NCI-H748 (cell line): Measurements from ENCODE around the gene RNF123.

Source experiments
- DNase-seq: peaks from one replicate; lab custom pipeline; 2025; ENCODE audit not compliant: unreplicated experiment; lab: John Stamatoyannopoulos, UW

The RNF123 gene

GRCh38 chr3:49689046-49689907, at the start of gene RNF123, which contains the start of gene MST1:
Gene RNF123 (plus strand): TSS chr3:49689557. CDS start chr3:49691166, 1,609 bp downstream.
Gene MST1 (minus strand): TSS chr3:49689474. CDS start chr3:49688691, 783 bp downstream.
- DNase-seq = no peak

GRCh38 chr3:49641292-49641691, 48.1 kb upstream of the RNF123 start:
- DNase-seq = no peak

DNA sequence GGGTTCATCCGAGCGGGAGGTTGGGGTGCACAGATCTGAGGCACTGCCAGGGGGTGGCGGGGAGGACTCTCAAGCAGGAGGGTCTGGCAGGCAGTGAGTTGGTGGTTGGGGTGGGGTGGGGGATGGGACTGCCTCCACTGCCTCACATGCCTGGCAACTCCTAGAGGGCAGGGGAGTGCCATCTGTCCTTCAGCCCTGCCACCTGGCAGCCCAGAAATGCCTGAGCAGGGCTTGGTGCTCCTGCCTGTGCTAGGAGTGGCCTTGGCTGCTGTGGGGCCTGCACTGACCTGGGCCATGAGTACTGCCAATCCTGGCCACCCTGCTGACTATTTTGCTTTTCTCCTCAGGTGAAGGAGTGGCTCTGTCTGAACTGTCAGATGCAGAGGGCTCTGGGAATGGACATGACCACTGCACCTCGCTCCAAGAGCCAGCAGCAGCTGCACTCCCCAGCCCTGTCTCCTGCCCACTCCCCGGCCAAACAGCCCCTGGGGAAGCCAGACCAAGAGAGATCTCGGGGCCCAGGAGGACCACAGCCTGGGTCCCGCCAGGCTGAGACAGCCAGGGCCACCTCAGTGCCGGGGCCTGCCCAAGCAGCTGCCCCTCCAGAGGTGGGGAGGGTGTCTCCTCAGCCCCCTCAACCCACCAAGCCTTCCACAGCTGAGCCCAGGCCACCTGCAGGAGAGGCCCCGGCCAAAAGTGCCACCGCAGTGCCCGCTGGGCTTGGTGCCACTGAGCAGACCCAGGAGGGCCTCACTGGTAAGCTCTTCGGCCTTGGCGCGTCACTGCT, 47.2 kb upstream of the RNF123 start:
- DNase-seq = no peak

DNA sequence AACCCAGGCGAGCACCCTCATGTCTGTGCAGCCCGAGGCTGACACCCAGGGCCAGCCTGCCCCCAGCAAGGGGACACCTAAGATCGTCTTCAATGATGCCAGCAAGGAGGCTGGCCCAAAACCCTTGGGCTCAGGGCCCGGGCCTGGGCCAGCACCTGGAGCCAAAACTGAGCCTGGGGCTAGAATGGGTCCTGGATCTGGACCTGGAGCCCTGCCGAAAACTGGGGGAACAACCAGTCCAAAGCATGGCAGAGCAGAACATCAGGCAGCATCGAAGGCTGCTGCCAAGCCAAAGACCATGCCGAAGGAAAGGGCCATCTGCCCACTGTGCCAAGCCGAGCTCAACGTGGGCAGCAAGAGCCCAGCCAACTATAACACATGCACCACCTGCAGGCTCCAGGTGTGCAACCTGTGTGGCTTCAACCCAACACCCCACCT, 46.6 kb upstream of the RNF123 start:
- DNase-seq = no peak

DNA sequence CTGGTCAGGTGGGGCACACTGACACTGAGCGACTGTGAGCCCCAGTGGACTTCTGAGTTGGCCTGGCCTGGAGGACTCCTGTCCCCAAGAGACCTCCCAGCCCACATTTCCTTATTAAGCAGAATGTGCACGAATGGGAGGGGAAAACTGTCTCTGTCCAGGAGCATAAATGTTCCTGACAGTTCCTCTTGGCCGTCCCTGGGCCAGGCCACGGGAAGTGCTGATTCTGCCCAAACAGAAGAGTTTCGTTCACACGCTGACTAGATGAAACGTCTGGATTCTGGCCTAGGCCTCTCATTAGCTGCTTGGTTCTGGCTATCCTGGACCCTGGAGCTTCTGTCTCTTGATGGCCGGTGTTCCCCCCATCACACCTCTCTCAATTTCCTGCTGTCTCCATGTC, 44.7 kb upstream of the RNF123 start:
- no peak for DNase-seq

- DNase-seq = no peak
Observed at GRCh38 chr3:49646236-49646635, 43.1 kb upstream of the RNF123 start.

GRCh38 chr3:49647741-49648140, 41.6 kb upstream of the RNF123 start:
- no peak for DNase-seq

GRCh38 chr3:49648354-49649019, 40.9 kb upstream of the RNF123 start:
- no peak for DNase-seq

- no peak for DNase-seq
Observed at GRCh38 chr3:49649576-49649975, 39.8 kb upstream of the RNF123 start.

DNA sequence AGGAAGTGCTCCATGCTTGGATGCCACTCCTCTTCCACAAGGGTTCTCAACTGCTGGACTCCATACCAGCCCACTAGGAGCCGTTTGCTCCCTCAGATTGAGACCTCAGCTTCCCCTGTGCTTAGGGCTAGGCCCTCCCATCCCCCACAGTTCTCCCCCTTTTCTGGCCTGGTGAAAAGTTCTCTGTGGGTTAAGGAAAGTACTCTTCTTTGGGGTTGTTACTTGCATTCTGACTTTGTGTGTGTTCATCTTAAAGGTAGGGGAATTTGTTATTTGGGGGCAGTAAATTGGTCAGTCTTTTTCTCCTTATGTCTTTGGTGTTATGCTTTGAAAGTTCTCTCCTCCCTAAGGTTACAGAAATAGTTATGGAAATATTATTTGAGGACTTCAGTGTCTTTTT, 39.2 kb upstream of the RNF123 start:
- no peak for DNase-seq

GRCh38 chr3:49650637-49651036, 38.7 kb upstream of the RNF123 start:
- no peak for DNase-seq

DNA sequence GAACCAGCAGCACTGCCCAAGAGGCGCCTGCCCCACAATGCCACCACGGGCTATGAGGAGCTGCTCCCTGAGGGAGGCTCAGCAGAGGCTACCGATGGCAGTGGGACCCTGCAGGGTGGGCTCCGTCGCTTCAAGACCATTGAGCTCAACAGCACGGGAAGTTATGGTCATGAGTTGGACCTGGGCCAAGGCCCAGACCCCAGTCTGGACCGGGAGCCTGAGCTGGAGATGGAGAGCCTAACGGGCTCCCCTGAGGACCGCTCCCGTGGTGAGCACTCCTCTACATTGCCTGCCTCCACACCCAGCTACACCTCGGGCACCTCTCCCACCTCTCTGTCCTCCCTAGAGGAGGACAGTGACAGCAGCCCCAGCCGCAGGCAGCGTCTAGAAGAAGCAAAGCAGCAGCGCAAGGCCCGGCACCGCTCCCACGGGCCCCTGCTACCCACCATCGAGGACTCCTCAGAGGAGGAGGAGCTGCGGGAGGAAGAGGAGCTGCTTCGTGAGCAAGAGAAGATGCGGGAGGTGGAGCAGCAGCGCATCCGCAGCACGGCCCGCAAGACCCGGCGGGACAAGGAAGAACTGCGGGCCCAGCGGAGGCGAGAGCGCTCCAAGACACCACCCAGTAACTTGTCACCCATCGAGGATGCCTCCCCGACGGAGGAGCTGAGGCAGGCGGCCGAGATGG, 37.0 kb upstream of the RNF123 start:
- DNase-seq = no peak

GRCh38 chr3:49652903-49653415, 36.4 kb upstream of the RNF123 start:
- no peak for DNase-seq

- DNase-seq = no peak
Observed at GRCh38 chr3:49653621-49654020, 35.7 kb upstream of the RNF123 start.

DNA sequence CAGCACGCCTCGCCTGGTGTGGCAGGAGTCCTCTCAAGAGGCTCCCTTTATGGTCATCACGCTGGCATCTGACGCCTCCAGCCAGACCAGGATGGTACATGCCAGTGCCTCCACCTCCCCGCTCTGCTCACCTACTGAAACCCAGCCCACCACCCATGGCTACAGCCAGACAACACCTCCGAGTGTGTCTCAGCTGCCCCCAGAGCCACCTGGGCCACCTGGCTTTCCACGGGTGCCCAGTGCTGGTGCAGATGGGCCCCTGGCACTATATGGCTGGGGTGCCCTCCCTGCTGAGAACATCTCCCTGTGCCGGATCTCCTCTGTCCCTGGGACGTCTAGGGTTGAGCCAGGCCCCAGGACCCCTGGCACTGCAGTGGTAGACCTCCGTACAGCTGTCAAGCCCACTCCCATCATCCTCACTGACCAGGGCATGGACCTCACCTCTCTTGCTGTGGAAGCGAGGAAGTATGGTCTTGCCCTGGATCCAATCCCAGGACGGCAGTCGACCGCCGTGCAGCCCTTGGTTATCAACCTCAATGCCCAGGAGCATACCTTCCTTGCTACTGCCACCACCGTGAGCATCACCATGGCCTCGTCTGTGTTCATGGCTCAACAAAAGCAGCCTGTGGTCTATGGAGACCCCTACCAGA, 35.1 kb upstream of the RNF123 start:
- no peak for DNase-seq

GRCh38 chr3:49654955-49655556, 34.3 kb upstream of the RNF123 start:
- no peak for DNase-seq

DNA sequence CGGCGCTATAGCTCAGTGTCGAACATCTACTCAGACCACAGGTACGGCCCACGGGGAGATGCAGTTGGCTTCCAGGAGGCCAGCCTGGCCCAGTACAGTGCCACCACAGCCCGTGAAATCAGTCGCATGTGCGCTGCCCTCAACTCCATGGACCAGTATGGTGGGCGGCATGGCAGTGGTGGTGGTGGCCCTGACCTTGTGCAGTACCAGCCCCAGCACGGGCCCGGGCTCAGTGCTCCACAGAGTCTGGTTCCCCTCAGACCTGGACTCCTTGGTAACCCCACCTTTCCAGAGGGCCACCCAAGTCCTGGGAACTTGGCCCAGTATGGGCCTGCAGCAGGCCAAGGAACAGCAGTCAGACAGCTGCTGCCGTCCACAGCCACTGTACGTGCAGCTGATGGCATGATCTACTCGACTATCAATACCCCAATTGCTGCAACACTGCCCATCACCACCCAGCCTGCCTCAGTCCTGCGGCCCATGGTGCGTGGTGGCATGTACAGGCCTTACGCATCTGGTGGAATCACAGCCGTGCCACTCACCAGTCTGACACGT, 33.5 kb upstream of the RNF123 start:
- no peak for DNase-seq

- DNase-seq = no peak
Observed at GRCh38 chr3:49656541-49657112, 32.7 kb upstream of the RNF123 start.
